ENCODE data around the gene HSPA1A.

DNA sequence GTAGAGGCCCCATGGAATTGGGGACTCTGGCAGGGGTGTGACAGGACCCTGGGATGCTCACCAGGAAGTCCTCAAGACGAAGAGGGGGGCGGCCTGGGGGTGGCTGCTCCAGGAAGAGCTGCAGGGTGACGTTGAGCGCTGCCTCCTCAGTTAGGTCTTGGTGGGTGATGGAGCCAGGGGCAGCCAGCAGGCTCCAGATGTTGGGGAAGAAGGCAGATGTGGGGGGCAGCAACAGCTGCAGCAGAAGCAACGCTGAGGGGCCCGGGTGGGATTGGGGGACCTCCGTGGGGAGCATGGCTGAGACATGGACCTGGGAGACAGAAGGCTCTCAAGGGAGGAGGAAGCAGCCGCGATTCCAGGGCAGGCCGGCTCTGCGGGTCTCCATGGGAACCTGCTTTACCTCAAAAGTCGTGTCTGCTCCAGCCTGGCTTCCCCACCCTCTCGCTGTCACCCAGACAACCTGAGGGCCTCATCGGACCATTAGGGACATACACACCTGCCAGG lies 38.8 kb upstream of the HSPA1A start:
- no peak for TF ChIP-seq CTCF (IDR thresholded peaks at IDR 0.05; ENCODE audit: low read depth, low read length)
- TF ChIP-seq EZH2phosphoT487 (IDR thresholded peaks at IDR 0.05; ENCODE audit: low read depth), result no peak

Measured in OCI-LY3 (cell line).